H1 (cell line): ENCODE results near the gene RABGGTB. TPM values are rescaled to one million over a fixed set of nuclear protein-coding genes. Genes with fewer than 3 reads are reported as not detected.

Experiments
- CTCF ChIA-PET: fragments of 300-600 bp; sonication (Branson Sonifier 250); formaldehyde crosslinking; loops from one replicate; lab custom pipeline; 2021; ENCODE audit not compliant: partially characterized antibody; lab: Charles Lee
- POLR2A ChIA-PET: fragments of 300-600 bp; sonication (Branson Sonifier 250); formaldehyde crosslinking; loops from one replicate; lab custom pipeline; 2021; ENCODE audit warnings: inconsistent platforms; ENCODE audit not compliant: partially characterized antibody; lab: Charles Lee
- DNase-seq, 2 experiments: peaks; one replicate each; pipeline versions ENCODE4 v3.0.0 to v3.0.0-alpha.2; 2010 to 2022; ENCODE audit warnings: low spot score in 2 of 2, low read depth in 1 of 2, mixed read lengths in 1 of 2
- FAIRE-seq: peaks from 2 replicates; lab custom pipeline; 2011; peaks lifted over from hg19 to GRCh38; lab: Jason Lieb, UNC
- H2AFZ ChIP-seq: 2 replicates; pipeline ENCODE4 v1.8.1; 2012; ENCODE audit warnings: low read length, inconsistent platforms
- H2AK5ac ChIP-seq: 2 replicates; pipeline ENCODE4 v1.6.1; 2013; ENCODE audit warnings: low read depth, low read length
- H2BK120ac ChIP-seq: replicated peaks from 2 replicates; pipeline ENCODE3; 2013; ENCODE audit warnings: low read depth, low read length, inconsistent platforms
- H2BK12ac ChIP-seq: 2 replicates; pipeline ENCODE4 v1.6.1; 2013; ENCODE audit warnings: low read depth, low read length
- H2BK15ac ChIP-seq: 2 replicates; pipeline ENCODE4 v1.6.1; 2013; ENCODE audit warnings: low read length
- H2BK20ac ChIP-seq: 2 replicates; pipeline ENCODE4 v1.6.1; 2013; ENCODE audit warnings: low read length
- H2BK5ac ChIP-seq: 2 replicates; pipeline ENCODE4 v1.6.1; 2013; ENCODE audit warnings: low read depth, low read length
- H3K14ac ChIP-seq: 2 replicates; pipeline ENCODE4 v1.6.1; 2013; ENCODE audit warnings: inconsistent platforms; ENCODE audit not compliant: insufficient read length
- H3K18ac ChIP-seq: 2 replicates; pipeline ENCODE4 v1.6.1; 2013; ENCODE audit warnings: low read length; ENCODE audit errors: extremely low read depth
- H3K23ac ChIP-seq: 2 replicates; pipeline ENCODE4 v1.6.1; 2013; ENCODE audit warnings: inconsistent platforms; ENCODE audit not compliant: insufficient read length
- H3K23me2 ChIP-seq: 2 replicates; pipeline ENCODE4 v1.6.1; 2013; ENCODE audit warnings: low read depth, low read length
- H3K27ac ChIP-seq: 2 replicates; pipeline ENCODE4 v1.6.1; 2011; ENCODE audit warnings: low read depth, low read length, inconsistent platforms
- H3K27me3 ChIP-seq, 4 experiments: replicated peaks in 1 of 4; 1 replicate in 1 of 4; 2 replicates in 3 of 4; pipeline versions ENCODE4 v1.6.1 to v1.8.1; 2011 to 2013; ENCODE audit warnings: low read length in 3 of 4, mild to moderate bottlenecking in 3 of 4, inconsistent platforms in 2 of 4, mixed read lengths in 2 of 4, moderate library complexity in 1 of 4; ENCODE audit not compliant: control insufficient read depth in 3 of 4, insufficient read depth in 3 of 4; ENCODE audit errors: extremely low read depth in 1 of 4
- H3K36me3 ChIP-seq, 4 experiments: 2 replicates each; pipeline versions ENCODE4 v1.6.1 to v1.8.1; 2011 to 2013; ENCODE audit warnings: mild to moderate bottlenecking in 4 of 4, low read length in 3 of 4, moderate library complexity in 2 of 4, control low read depth in 1 of 4, inconsistent platforms in 1 of 4; ENCODE audit not compliant: insufficient read depth in 4 of 4, control insufficient read depth in 2 of 4
- H3K4ac ChIP-seq: replicated peaks from 2 replicates; pipeline ENCODE3; 2013; ENCODE audit warnings: low read length, low read depth, mixed read lengths, inconsistent platforms; ENCODE audit not compliant: insufficient read length
- H3K4me1 ChIP-seq, 4 experiments: replicated peaks in 1 of 4; 1 replicate in 1 of 4; 2 replicates in 3 of 4; pipeline versions ENCODE4 v1.6.1 to v1.8.1; 2011 to 2013; ENCODE audit warnings: low read length in 3 of 4, inconsistent platforms in 2 of 4, mixed read lengths in 1 of 4; ENCODE audit not compliant: insufficient read depth in 4 of 4, control insufficient read depth in 3 of 4
- H3K4me2 ChIP-seq, 2 experiments: 2 replicates each; pipeline versions ENCODE4 v1.6.1 to v1.8.1; 2011 to 2013; ENCODE audit warnings: low read depth in 2 of 2, low read length in 2 of 2, control low read depth in 1 of 2, inconsistent platforms in 1 of 2, mild to moderate bottlenecking in 1 of 2; ENCODE audit not compliant: insufficient read depth in 1 of 2
- H3K4me3 ChIP-seq, 4 experiments: fragments of 200-600, 300-600 bp in 1 of 4; sonication (generic), shearing (Covaris generic), sonication (Bioruptor Twin) in 1 of 4; 2 replicates each; pipeline versions ENCODE4 v1.5.1 to v1.8.1; 2011 to 2016; ENCODE audit warnings: low read length in 4 of 4, low read depth in 3 of 4, control low read depth in 2 of 4, inconsistent platforms in 2 of 4, mild to moderate bottlenecking in 2 of 4, mixed read lengths in 1 of 4, moderate library complexity in 1 of 4; ENCODE audit not compliant: insufficient read depth in 2 of 4; ENCODE audit errors: extremely low read depth in 1 of 4
- H3K56ac ChIP-seq: replicated peaks from 2 replicates; pipeline ENCODE3; 2013; ENCODE audit warnings: low read depth, mild to moderate bottlenecking, mixed read lengths, low read length, inconsistent platforms; ENCODE audit not compliant: insufficient read length
- H3K79me1 ChIP-seq: 2 replicates; pipeline ENCODE4 v1.6.1; 2013; ENCODE audit warnings: low read depth, low read length, control low read depth
- H3K79me2 ChIP-seq, 2 experiments: 2 replicates each; pipeline versions ENCODE4 v1.6.1 to v1.8.1; 2012 to 2013; ENCODE audit warnings: low read length in 2 of 2, mild to moderate bottlenecking in 2 of 2, inconsistent platforms in 1 of 2; ENCODE audit not compliant: insufficient read depth in 2 of 2, control insufficient read depth in 1 of 2
- H3K9ac ChIP-seq, 4 experiments: replicated peaks in 1 of 4; 1 replicate in 1 of 4; 2 replicates in 3 of 4; pipeline versions ENCODE4 v1.6.1 to v1.8.1; 2011 to 2013; ENCODE audit warnings: low read depth in 3 of 4, low read length in 3 of 4, control low read depth in 2 of 4, mild to moderate bottlenecking in 2 of 4, moderate library complexity in 2 of 4, inconsistent platforms in 1 of 4; ENCODE audit errors: extremely low read depth in 1 of 4
- H3K9me3 ChIP-seq, 2 experiments: 2 replicates each; pipeline versions ENCODE4 v1.6.1 to v1.8.1; 2012 to 2013; ENCODE audit warnings: mild to moderate bottlenecking in 2 of 2, moderate library complexity in 2 of 2, control low read depth in 1 of 2, inconsistent platforms in 1 of 2, low read depth in 1 of 2, low read length in 1 of 2, mixed read lengths in 1 of 2; ENCODE audit not compliant: insufficient read depth in 2 of 2
- H4K20me1 ChIP-seq, 2 experiments: replicated peaks in 1 of 2; 2 replicates each; pipeline versions ENCODE3 to v1.8.1; 2011 to 2013; ENCODE audit warnings: inconsistent platforms in 2 of 2, low read length in 2 of 2, mild to moderate bottlenecking in 1 of 2; ENCODE audit not compliant: insufficient read depth in 2 of 2, control insufficient read depth in 1 of 2
- H4K5ac ChIP-seq: 2 replicates; pipeline ENCODE4 v1.6.1; 2013; ENCODE audit warnings: low read length, low read depth, mixed read lengths, inconsistent platforms; ENCODE audit not compliant: insufficient read length
- H4K8ac ChIP-seq: 2 replicates; pipeline ENCODE4 v1.8.0; 2013; ENCODE audit warnings: mild to moderate bottlenecking, moderate library complexity, low read length, inconsistent platforms; ENCODE audit not compliant: insufficient read depth; ENCODE audit errors: extremely low read depth
- H4K91ac ChIP-seq: replicated peaks from 2 replicates; pipeline ENCODE3; 2013; ENCODE audit warnings: low read length, mixed read lengths, inconsistent platforms; ENCODE audit not compliant: insufficient read length
- CHD1 ChIP-seq: IDR thresholded peaks from 2 replicates; pipeline ENCODE4 v1.6.1; 2012; ENCODE audit warnings: low read depth, low read length, improper control_type of control experiment
- GABPA ChIP-seq: IDR thresholded peaks from 2 replicates; pipeline ENCODE4 v1.6.1; 2011; ENCODE audit warnings: mild to moderate bottlenecking, low read length, moderate library complexity, borderline replicate concordance; ENCODE audit not compliant: insufficient read depth
- SIN3A ChIP-seq, 2 experiments: IDR thresholded peaks in 1 of 2; conservative IDR thresholded peaks in 1 of 2; 2 replicates each; pipeline ENCODE4 v1.6.1; 2011 to 2012; ENCODE audit warnings: low read length in 2 of 2, improper control_type of control experiment in 1 of 2, low read depth in 1 of 2, mild to moderate bottlenecking in 1 of 2
- TCF12 ChIP-seq: IDR thresholded peaks from 2 replicates; pipeline ENCODE4 v1.6.1; 2011; ENCODE audit warnings: low read depth, mild to moderate bottlenecking, low read length
- WGBS, 2 experiments: shearing (Covaris generic) in 1 of 2; methylation state at CpG; one replicate each; pipeline versions ENCODE4 v1.1.6 to v1.1.7; 2013 to 2015; ENCODE audit warnings: low lambda C conversion rate in 2 of 2, mixed read lengths in 2 of 2, inconsistent platforms in 1 of 2, low coverage in 1 of 2, missing lambda C conversion rate in 1 of 2; ENCODE audit not compliant: insufficient replicate concordance in 2 of 2, insufficient coverage in 1 of 2, insufficient read length in 1 of 2; ENCODE audit errors: extremely low coverage in 1 of 2, missing lambda C conversion rate in 1 of 2; 5-methylcytosine and 5-hydroxymethylcytosine counted together
- polyA plus RNA-seq, 7 experiments: library from polyadenylated mRNA; depleted of rRNA in 3 of 7; stranded (reverse) in 5 of 7; unstranded in 2 of 7; fragments of >200 nt in 5 of 7; fragments of 200-250 nt in 2 of 7; gene quantifications; 1 replicate in 5 of 7; 2 replicates in 1 of 7; 4 replicates in 1 of 7; pipeline versions ENCODE4 v1.2.1 to v1.2.3, GENCODE V29; 2011 to 2013; ENCODE audit warnings: missing spikeins in 2 of 7, mixed read lengths in 2 of 7
- total RNA-seq: library from RNA; stranded (reverse); fragmentation: NEBNext Ultra II Directional; extraction: Animal tissue kit (Norgen Biotek cat#: 25700); gene quantifications from 2 replicates; pipeline ENCODE4 v1.2.1, GENCODE V29; 2021

Gene RABGGTB
- total and polyA plus RNA-seq, 2 of the 8 experiments (the other 6 are each of a cell fraction or from before 2014, with no cell fraction given), result 70.7 to 124 TPM

DNA sequence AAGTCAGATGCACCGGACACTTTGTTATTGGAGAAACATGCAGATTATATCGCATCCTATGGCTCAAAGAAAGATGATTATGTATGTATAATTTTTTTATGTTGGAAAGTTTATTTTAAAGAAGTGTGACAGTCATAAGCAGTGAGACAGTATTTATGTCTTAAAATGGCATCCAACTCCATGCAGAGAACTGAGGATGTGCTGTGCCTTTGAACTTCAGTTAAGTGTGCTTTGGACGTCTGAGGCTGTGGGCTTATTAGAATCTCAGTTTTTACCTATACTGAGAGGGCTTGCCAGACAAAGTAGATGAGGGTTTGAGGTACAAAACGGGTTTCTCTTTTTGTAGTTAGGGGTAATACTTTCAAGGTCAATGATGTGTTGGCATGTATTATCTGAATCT is 1.5 kb downstream of the RABGGTB start:
- no peak overlapping the region for H2BK15ac ChIP-seq
- 20% methylated on average over 4 of the region's 4 CpGs; no CpG with 5 or more reads in 1 of the 2 experiments for WGBS, 2 experiments
- H3K56ac ChIP-seq, result no peak overlapping the region
- 0 out of 4 replicates have a peak, but pooled peaks of 1 of the 2 experiments have one; percentile 49 for TF ChIP-seq SIN3A (conservative IDR thresholded peaks at IDR 0.05 in 1 of 2, IDR thresholded peaks at IDR 0.05 in 1 of 2; ENCODE audit: low read depth in 1 of 2, low read length in 2 of 2)
- TF ChIP-seq GABPA, result no peak
- no peak for TF ChIP-seq TCF12
- peak; percentile 65; the same call in 1 of the 2 replicates for TF ChIP-seq CHD1
- no peak overlapping the region for H3K27ac ChIP-seq
- H3K4ac ChIP-seq, result no peak overlapping the region
- DNase-seq, result no peak
- peaks cover 7 to 10% of the 10 kb centered on the region in 2 experiments for H4K20me1 ChIP-seq
- H4K5ac ChIP-seq, result peak overlapping the region; percentile 84
- no peak overlapping the region for H2AFZ ChIP-seq
- H4K91ac ChIP-seq, result no peak overlapping the region
- H2BK12ac ChIP-seq, result no peak overlapping the region
- no peaks in the 10 kb centered on the region for H3K9me3 ChIP-seq
- peak overlapping the region; percentile 35 to 83 (median 78); a peak in 6 of 7 replicates for H3K9ac ChIP-seq
- H3K23ac ChIP-seq, result no peak overlapping the region
- H3K23me2 ChIP-seq, result peaks cover 5% of the 10 kb centered on the region; the same call in 1 of the 2 replicates
- ChIA-PET POLR2A (interaction anchor here (0.8 to 4.6 kb wide), 9 partner anchors 10 to 522 kb away, joined by 3 to 112 read pairs (median 5); partner anchors contain the start of gene MSH4), CTCF (no interaction called here)
- no peak overlapping the region for H3K14ac ChIP-seq
- no peaks in the 10 kb centered on the region for H3K79me1 ChIP-seq
- H3K27me3 ChIP-seq, result no peaks in the 10 kb centered on the region
- H3K18ac ChIP-seq, result no peak overlapping the region
- FAIRE-seq, result no peak
- no peak overlapping the region for H2BK20ac ChIP-seq
- no peak overlapping the region for H4K8ac ChIP-seq
- no peak overlapping the region for H2BK5ac ChIP-seq
- H2BK120ac ChIP-seq, result no peak overlapping the region
- H3K4me2 ChIP-seq, result peak overlapping the region; percentile 88 to 90
- peak overlapping the region; percentile 78 to 95 (median 86) for H3K4me3 ChIP-seq
- H3K4me1 ChIP-seq, result peaks cover 0 to 3% (median 2%) of the 10 kb centered on the region in 4 experiments; a peak in 2 of 7 replicates
- no peak overlapping the region for H2AK5ac ChIP-seq
- peaks cover 11 to 54% (median 39%) of the 10 kb centered on the region in 4 experiments for H3K36me3 ChIP-seq
- peaks cover 20 to 64% of the 10 kb centered on the region in 2 experiments for H3K79me2 ChIP-seq
